SK-N-SH treated with all-trans-retinoic acid at 6 μM for 48 hours (cell line): ENCODE measurements around the gene SYNGR3.

Source experiments
- ATAC-seq: fragments of 200-7000 bp; cut with Tn5 transposase; 3 replicates; pipeline ENCODE4 v1.9.1; 2020; ENCODE audit warnings: mild to moderate bottlenecking, moderate library complexity
- ARNTL ChIP-seq: fragments of 450-650 bp; formaldehyde crosslinking; IDR thresholded peaks from 2 replicates; pipeline ENCODE4 v1.5.0; 2020; ENCODE audit warnings: low read depth, mild to moderate bottlenecking, moderate library complexity, borderline replicate concordance
- BACH2 ChIP-seq: fragments of 250-450 bp; sonication (Bioruptor Pico); IDR thresholded peaks from 2 replicates; pipeline ENCODE4 v1.9.0; 2021; ENCODE audit warnings: mild to moderate bottlenecking, borderline replicate concordance
- CREB5 ChIP-seq: fragments of 250-450 bp; sonication (Bioruptor Pico); IDR thresholded peaks from 2 replicates; pipeline ENCODE4 v1.5.1; 2020; ENCODE audit warnings: low read depth, mild to moderate bottlenecking, moderate library complexity
- CSDC2 ChIP-seq: fragments of 250-450 bp; sonication (Bioruptor Pico); IDR thresholded peaks from 2 replicates; pipeline ENCODE4 v1.5.0; 2020; ENCODE audit warnings: mild to moderate bottlenecking, moderate library complexity
- CSRNP3 ChIP-seq: fragments of 250-450 bp; sonication (Bioruptor Pico); IDR thresholded peaks from 2 replicates; pipeline ENCODE4 v1.5.1; 2021; ENCODE audit warnings: mild to moderate bottlenecking, moderate library complexity
- ESRRG ChIP-seq: fragments of 250-450 bp; sonication (Bioruptor Pico); IDR thresholded peaks from 2 replicates; pipeline ENCODE4 v1.6.1; 2021; ENCODE audit warnings: mild to moderate bottlenecking
- ISL1 ChIP-seq: fragments of 250-450 bp; sonication (Bioruptor Pico); IDR thresholded peaks from 2 replicates; pipeline ENCODE4 v2.1.2; 2022; ENCODE audit warnings: mild to moderate bottlenecking, moderate library complexity
- OSR1 ChIP-seq: fragments of 250-450 bp; sonication (Bioruptor Pico); IDR thresholded peaks from 2 replicates; pipeline ENCODE4 v1.8.0; 2022; ENCODE audit warnings: moderate library complexity, mild to moderate bottlenecking, inconsistent platforms
- PATZ1 ChIP-seq: fragments of 250-450 bp; sonication (Bioruptor Pico); IDR thresholded peaks from 2 replicates; pipeline ENCODE4 v1.8.0; 2020; ENCODE audit warnings: mild to moderate bottlenecking, moderate library complexity, borderline replicate concordance
- POU6F1 ChIP-seq: fragments of 250-450 bp; sonication (Bioruptor Pico); IDR thresholded peaks from 2 replicates; pipeline ENCODE4 v1.8.0; 2021; ENCODE audit warnings: low read depth, mild to moderate bottlenecking, moderate library complexity, borderline replicate concordance
- PPARA ChIP-seq: fragments of 250-450 bp; sonication (Bioruptor Pico); IDR thresholded peaks from 2 replicates; pipeline ENCODE4 v1.5.0; 2020; ENCODE audit warnings: mild to moderate bottlenecking, borderline replicate concordance
- RARB ChIP-seq: fragments of 250-450 bp; sonication (Bioruptor Pico); IDR thresholded peaks from 2 replicates; pipeline ENCODE4 v1.8.0; 2021; ENCODE audit warnings: mild to moderate bottlenecking, moderate library complexity
- SNAI2 ChIP-seq: fragments of 250-450 bp; sonication (Bioruptor Pico); IDR thresholded peaks from 2 replicates; pipeline ENCODE4 v1.5.0; 2020; ENCODE audit warnings: mild to moderate bottlenecking, moderate library complexity
- TCF4 ChIP-seq: fragments of 250-450 bp; sonication (Bioruptor Pico); IDR thresholded peaks from 2 replicates; pipeline ENCODE4 v1.8.0; 2021; ENCODE audit warnings: mild to moderate bottlenecking, moderate library complexity, borderline replicate concordance
- TOX ChIP-seq: fragments of 250-450 bp; sonication (Bioruptor Pico); IDR thresholded peaks from 2 replicates; pipeline ENCODE4 v1.8.0; 2021; ENCODE audit warnings: mild to moderate bottlenecking, moderate library complexity, borderline replicate concordance
- TSHZ2 ChIP-seq: fragments of 250-450 bp; sonication (Bioruptor Pico); IDR thresholded peaks from 2 replicates; pipeline ENCODE4 v1.5.0; 2020; ENCODE audit warnings: mild to moderate bottlenecking, moderate library complexity
- ZC3H10 ChIP-seq: fragments of 250-450 bp; sonication (Bioruptor Pico); IDR thresholded peaks from 2 replicates; pipeline ENCODE4 v1.5.1; 2021; ENCODE audit warnings: mild to moderate bottlenecking, moderate library complexity
- ZNF565 ChIP-seq: fragments of 450-650 bp; formaldehyde crosslinking; conservative IDR thresholded peaks from 2 replicates; pipeline ENCODE4 v1.5.0; 2020; ENCODE audit warnings: low read depth, mild to moderate bottlenecking, moderate library complexity
- ZNF70 ChIP-seq: fragments of 450-650 bp; formaldehyde crosslinking; IDR thresholded peaks from 2 replicates; pipeline ENCODE4 v1.5.0; 2020; ENCODE audit warnings: mild to moderate bottlenecking, moderate library complexity
- ZNF8 ChIP-seq: fragments of 450-650 bp; formaldehyde crosslinking; IDR thresholded peaks from 2 replicates; pipeline ENCODE4 v1.5.0; 2020; ENCODE audit warnings: mild to moderate bottlenecking, moderate library complexity

Gene SYNGR3

GRCh38 chr16:2025251-2025650 lies 35.5 kb downstream of the SYNGR3 start:
- ATAC-seq: no peak
- no peak for TF ChIP-seq BACH2 (CRISPR knock-in tag)
- no peak for TF ChIP-seq TSHZ2 (CRISPR knock-in tag)
- no peak for TF ChIP-seq ZNF8
- TF ChIP-seq ZC3H10 (CRISPR knock-in tag): no peak
- no peak for TF ChIP-seq PATZ1
- no peak for TF ChIP-seq TOX (CRISPR knock-in tag)
- no peak for TF ChIP-seq TCF4
- no peak for TF ChIP-seq POU6F1
- TF ChIP-seq ZNF70 (CRISPR knock-in tag): no peak
- no peak for TF ChIP-seq SNAI2 (CRISPR knock-in tag)
- no peak for TF ChIP-seq CSDC2 (CRISPR knock-in tag)

- ATAC-seq: no peak
These were observed 36.2 kb downstream of the SYNGR3 start for GRCh38 chr16:2025878-2026460.

More at GRCh38 chr16:2025878-2026460, 36.2 kb downstream of the SYNGR3 start:
- no peak for TF ChIP-seq SNAI2 (CRISPR knock-in tag)
- no peak for TF ChIP-seq CSDC2 (CRISPR knock-in tag)
- TF ChIP-seq TSHZ2 (CRISPR knock-in tag): no peak
- TF ChIP-seq TCF4: no peak
- TF ChIP-seq CSRNP3 (CRISPR knock-in tag): no peak
- no peak for TF ChIP-seq RARB
- TF ChIP-seq OSR1 (CRISPR knock-in tag): no peak
- TF ChIP-seq PPARA (CRISPR knock-in tag): no peak
- TF ChIP-seq BACH2 (CRISPR knock-in tag): no peak
- no peak for TF ChIP-seq ISL1 (CRISPR knock-in tag)
- TF ChIP-seq CREB5 (CRISPR knock-in tag): no peak
- no peak for TF ChIP-seq ZC3H10 (CRISPR knock-in tag)
- no peak for TF ChIP-seq ZNF565 (CRISPR knock-in tag)
- TF ChIP-seq ESRRG (CRISPR knock-in tag): no peak
- TF ChIP-seq TOX (CRISPR knock-in tag): no peak
- TF ChIP-seq ARNTL (CRISPR knock-in tag): no peak
- TF ChIP-seq, all 23 proteins: peak for 0
